NCI-H510A (cell line): ENCODE data around the gene HS3ST4.
"Not testable (repeated sequence)": the region's sequence is repeated elsewhere in the genome, so short reads cannot be mapped to it uniquely, and the experiment has no call there.

Source experiments
- DNase-seq: peaks from one replicate; lab custom pipeline; 2025; lab: John Stamatoyannopoulos, UW

Gene HS3ST4

GRCh38 chr16:25996052-25996451, 304.3 kb downstream of the HS3ST4 start:
- no peak for DNase-seq

- peak; percentile 52 for DNase-seq
These were observed 313.6 kb downstream of the HS3ST4 start for GRCh38 chr16:26005336-26005735.

GRCh38 chr16:26012376-26012775, 320.6 kb downstream of the HS3ST4 start:
- DNase-seq: no peak

GRCh38 chr16:26015776-26016175, 324.0 kb downstream of the HS3ST4 start:
- DNase-seq: no peak

GRCh38 chr16:26016989-26017388, 325.2 kb downstream of the HS3ST4 start:
- DNase-seq: no peak

GRCh38 chr16:26019381-26020242, 327.9 kb downstream of the HS3ST4 start:
- DNase-seq: peak; percentile 96

- DNase-seq: no peak
These were observed 335.1 kb downstream of the HS3ST4 start for GRCh38 chr16:26026709-26027450.

GRCh38 chr16:26031286-26031685, 339.5 kb downstream of the HS3ST4 start:
- DNase-seq: no peak

- not testable (repeated sequence) for DNase-seq
These were observed 340.9 kb downstream of the HS3ST4 start for GRCh38 chr16:26032661-26033060.

GRCh38 chr16:26041952-26042668, 350.4 kb downstream of the HS3ST4 start:
- no peak for DNase-seq

- no peak for DNase-seq
These were observed 358.7 kb downstream of the HS3ST4 start for GRCh38 chr16:26050472-26050871.

- DNase-seq: no peak
These were observed 359.3 kb downstream of the HS3ST4 start for GRCh38 chr16:26051063-26051462.

- no peak for DNase-seq
These were observed 362.1 kb downstream of the HS3ST4 start for GRCh38 chr16:26053889-26054288.

GRCh38 chr16:26058326-26058725, 366.6 kb downstream of the HS3ST4 start:
- no peak for DNase-seq

- no peak for DNase-seq
These were observed 378.7 kb downstream of the HS3ST4 start for GRCh38 chr16:26070302-26071100.

GRCh38 chr16:26071101-26071866, 379.5 kb downstream of the HS3ST4 start:
- no peak for DNase-seq

GRCh38 chr16:26078716-26079355, 387.1 kb downstream of the HS3ST4 start:
- peak; percentile 89 for DNase-seq

GRCh38 chr16:26087091-26087490, 395.3 kb downstream of the HS3ST4 start:
- DNase-seq: peak; percentile 87

GRCh38 chr16:26091511-26091910, 399.8 kb downstream of the HS3ST4 start:
- DNase-seq: no peak

- not testable (repeated sequence) for DNase-seq
These were observed 406.4 kb downstream of the HS3ST4 start for GRCh38 chr16:26098206-26098605.
